ENCODE measurements around the gene ALG1.
A peak's percentile ranks its signal among the peaks of the same experiment; 100 is the strongest.
"Not testable (repeated sequence)": the region's sequence is repeated elsewhere in the genome, so short reads cannot be mapped to it uniquely, and the experiment has no call there.

The ALG1 gene

DNA sequence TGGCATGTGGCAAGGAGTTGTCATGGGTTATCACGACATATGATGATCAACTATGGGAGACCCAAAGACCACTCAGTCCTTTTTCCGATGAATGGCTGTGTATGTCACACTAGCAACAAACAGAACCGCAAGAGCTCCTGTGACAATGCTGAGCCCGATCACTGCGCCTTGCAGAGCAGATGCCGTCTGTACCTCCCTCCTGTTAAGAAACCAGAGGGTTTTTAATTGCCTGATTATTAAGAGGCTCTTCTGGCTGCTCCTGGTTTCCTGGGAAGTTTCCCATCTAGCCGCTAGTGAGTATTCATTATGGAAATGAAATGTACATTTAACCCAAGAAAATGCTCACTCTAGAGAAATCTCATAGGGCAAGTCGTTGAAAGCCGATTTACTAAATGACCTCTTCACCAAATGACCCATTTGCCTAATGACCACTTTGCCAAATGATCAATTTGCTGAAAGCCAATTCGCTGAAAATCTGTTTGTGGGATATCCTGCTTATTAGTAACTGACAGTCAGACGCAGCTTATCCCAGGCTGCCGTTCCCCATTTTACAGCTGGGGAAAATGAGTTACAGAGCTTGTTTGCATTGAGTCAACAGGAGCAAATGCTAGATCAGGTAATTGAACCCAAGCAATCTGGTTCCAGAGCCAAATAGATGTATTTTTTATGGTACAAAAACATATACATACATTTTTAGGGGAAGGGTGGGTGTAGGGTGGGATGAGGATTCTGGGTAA lies 31.8 kb downstream of the ALG1 start:
- DNase-seq: peak; percentile 31

DNA sequence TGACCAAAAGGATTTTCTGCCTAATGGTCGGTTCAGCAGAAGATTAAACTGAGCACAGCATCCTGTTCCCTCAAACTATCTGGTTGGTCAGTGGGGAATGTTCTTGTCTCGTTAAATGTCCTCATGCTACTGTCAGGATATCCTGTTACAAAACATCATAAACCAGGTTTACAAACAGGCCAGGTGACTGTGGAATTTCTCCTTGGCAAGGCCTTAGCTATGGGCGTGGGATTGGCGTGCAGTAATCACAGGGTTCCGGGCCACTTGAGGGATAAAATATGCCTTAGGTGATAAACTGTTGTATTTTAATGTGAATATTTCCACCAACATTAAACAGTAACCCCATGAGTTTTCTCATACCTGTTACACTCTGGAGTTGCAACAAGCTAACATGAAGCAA lies 33.4 kb downstream of the ALG1 start:
- peak; percentile 41 for DNase-seq

DNA sequence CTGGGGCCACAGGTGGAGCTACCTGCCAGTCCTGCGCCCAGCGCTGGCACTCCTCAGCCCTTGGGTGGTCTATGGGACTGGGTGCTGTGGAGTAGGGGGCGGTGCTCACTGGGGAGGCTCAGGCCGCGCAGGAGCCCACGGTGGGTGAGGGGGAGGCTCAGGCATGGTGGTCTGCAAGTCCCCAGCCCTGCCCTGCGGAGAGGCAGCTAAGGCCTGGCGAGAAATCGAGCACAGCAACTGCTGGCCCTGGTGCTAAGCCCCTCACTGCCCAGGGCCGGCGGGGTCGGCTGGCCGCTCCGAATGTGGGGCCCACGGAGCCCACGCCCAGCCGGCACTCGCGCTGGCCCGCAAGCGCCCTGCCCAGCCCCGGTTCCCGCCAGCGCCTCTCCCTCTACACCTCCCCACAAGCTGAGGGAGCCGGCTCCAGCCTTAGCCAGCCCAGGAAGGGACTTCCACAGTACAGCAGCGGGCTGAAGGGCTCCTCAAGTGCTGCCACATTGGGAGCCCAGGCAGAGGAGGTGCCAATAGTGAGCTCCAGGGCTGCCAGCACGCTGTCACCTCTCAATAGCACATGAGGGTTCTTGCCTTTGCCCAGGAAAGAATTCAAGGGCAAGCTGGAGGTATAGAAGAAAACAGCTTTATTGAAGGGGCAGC lies 37.0 kb downstream of the ALG1 start:
- DNase-seq: peak; percentile 16

DNA sequence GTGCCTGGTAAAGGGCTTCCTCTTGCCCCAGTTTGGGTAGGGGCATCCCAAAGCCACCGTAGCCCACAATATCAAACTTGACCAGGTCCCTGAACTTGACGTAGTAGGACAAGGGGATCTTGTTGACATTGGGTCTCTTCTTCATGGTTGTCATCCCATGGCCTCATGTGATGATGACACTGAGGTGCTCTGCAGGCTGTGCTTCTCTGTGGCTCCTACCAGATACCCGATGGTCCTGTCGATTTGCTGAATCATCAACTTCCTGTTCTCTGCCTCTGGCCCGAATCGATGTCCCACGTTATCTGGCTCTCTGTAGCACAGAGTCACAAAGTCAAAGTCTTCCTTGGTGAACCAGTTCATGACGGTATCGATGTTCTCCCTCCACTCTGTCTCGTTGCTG lies 39.3 kb downstream of the ALG1 start:
- not testable (repeated sequence) for DNase-seq

DNA sequence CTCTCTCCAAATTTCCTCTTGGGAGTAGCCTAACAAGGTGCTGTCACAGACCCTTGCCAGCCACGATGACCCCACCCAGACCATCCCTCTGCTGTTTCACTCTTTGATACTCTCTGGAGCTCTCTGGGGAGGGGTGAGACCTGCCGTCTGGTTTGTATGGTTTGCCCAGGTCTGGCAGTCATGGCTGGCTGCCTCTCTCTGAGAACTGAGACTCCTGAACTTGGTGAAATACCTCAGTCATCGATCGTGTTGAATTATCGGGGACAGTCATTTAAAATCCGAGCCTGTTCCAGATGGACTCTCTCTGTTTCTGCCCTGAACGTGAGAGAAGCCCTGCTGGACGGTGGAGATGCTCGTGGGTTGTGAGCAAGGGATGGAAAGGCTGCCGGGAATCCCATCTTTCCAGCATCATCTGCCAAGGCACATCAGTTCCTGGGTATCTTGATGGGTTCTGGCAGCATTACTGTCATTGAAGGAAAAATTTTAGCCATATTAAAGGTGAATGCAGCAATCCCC lies 45.2 kb downstream of the ALG1 start:
- not testable (repeated sequence) for DNase-seq

DNA sequence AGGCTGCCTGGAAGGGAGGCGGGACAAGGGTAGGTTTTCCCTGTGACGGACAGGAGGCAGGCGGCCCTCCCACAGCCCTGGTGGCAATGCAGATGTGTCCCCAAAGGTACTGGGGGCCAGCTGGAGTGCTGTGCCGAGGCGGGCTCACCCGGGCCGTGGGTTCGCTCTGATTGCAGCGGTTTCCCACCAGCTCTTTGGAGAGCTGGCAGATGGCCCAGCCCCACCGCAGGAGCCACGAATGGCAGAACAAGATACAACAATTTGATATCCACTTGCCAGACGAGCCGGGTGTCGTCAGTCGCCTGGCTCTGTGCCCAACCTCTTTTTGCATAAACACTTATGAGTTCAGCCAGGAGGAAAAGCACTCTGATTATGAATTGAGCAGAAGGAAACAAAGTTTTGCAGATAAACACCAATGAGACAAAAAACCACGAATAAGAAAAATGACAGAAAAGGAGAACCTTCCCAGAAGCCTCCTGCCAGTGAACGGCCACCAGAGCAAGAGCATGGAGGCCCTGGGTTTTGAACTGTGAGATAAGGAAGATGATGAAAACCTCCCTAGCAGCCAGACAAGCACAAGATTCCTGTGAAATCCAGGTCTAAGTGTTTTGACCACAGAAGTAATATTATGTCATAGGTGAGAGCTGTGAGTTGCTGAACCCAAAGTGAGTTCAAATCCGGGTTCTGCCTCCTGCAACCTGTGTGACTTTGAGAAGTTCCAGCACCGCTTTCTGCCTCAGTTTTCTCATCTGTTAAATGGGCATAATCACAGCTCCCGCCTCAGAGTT lies 45.9 kb downstream of the ALG1 start:
- peak; percentile 90 for DNase-seq

DNA sequence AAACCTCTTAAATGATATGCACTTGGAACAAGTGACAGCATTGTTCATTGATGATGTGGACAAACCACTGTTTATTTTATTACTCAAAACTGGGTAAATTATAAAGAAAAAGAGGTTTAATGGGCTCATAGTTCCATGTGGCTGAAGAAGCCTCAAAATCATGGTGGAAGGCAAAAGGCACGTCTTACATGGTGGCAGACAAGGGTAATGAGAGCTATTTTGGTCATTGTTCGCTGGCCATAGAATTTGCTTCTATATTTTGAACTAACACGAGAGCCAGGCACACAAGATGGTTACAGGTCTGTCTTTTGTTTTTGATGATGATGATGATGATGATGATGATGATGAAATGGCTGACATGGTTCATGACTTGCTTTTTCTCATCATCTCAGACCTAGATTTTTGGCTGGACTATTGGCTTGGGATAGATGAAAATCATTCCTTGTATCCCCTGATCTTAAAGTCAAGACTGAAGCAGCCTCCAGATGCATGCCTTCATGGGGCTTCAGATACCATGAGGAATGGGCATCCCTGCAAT lies 59.9 kb downstream of the ALG1 start:
- DNase-seq: not testable (repeated sequence)

DNA sequence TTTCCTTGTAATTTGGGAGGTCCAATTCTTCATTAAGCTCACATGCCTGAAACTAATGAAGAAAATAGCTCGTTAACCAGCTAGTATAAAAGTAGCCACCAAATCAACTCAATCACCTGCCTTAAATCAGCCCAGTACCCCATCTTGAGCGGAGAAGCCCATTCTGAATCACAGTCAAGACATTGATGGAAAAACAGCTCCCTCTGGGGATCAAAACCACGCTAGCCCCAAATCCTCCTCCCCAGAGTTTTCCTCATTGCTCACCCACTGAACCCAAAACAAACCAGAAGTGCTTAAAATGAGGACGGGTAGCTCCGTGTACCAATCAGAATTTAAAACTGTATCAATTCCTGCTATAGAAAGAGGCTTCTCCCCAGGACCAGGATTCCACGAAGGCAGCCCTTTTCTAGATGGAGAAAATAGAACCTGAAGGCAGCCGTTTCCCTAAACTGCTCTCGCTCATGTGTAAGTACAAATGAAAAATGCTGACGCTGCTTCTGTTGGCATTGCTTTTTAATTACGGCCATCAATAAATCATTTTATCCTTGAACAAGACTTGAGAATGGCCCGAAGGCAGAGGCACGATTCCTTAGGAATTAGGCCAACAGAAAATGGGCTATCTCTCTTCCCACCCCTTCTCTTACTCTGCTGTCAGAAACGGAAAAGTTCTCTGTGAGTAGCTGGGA lies 61.4 kb downstream of the ALG1 start:
- not testable (repeated sequence) for DNase-seq

DNA sequence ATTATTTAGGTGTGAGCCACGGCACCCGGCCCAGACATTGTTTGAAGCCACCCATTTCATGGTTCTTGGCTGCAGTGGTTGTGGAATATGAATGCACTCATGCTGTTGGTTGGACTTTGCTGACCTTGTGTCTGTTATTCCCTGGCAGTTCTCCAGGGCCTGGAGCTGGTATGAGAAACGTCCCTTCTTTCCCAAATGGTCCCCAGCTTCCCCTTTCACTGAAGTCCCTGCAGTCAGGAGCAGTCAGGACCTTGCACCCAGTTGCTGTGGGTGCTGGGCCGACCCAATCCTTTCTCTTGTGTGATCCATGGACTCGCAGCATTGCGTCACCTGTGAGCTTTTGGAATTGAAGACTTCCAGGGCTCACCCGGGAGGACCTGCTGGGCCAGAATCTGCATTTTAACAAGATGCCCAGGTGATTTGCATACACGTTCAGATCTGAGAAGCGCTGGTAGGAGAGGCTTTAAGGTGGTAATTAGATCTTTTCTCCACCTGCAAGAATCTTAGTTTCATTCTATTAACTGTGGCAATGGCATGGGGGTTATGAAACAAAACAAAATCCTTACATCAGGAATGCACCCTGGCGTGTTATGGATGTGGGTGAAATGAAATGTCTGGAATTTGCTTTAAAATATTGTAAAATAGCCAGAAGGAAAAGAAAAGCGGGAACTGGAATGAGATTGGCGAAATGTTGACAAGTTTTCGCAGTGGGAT lies 63.3 kb downstream of the ALG1 start:
- not testable (repeated sequence) for DNase-seq
